OCI-M2 (cell line): ENCODE measurements around the gene NEK10.

Experiments used
- DNase-seq: peaks from one replicate; lab custom pipeline; 2025; ENCODE audit not compliant: unreplicated experiment; lab: John Stamatoyannopoulos, UW

The NEK10 gene

DNA sequence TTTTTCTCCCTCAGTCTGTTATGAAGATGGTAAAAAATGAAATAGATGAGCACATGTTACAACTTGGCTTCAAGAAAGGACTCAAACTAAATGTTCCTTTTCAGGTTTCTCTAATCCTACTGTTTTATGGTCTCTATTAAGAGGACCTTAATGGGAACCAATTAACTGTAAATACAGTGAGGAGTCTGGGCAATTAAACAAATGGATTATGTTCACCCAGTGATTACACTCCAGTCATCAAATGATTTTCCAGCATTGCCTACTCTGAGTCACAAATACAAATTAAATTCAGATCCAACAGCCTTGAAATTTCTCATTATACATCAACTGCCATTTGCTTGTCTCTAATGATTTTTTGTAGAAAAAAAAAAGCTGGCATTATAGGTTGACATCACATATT lies 129.2 kb downstream of the NEK10 start:
- no peak for DNase-seq

DNA sequence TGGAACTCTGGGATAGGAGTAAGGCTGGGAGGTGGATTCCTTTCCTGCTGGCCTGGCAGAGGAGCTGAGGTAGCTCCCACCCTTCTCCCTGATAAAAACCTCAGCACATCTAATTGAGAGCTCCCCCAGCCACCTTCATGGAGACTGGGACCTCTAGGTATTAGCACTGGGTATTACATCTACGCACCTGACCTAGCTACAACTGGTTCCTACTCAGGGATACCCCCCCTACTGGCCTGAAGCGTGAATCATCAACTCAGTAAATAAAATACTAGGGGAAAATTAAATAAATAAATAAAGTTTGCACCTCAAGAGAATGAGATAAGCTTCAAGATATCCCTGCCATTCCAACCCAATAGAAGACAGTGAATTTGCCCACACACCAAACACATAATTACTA lies 140.4 kb downstream of the NEK10 start:
- DNase-seq, result no peak

DNA sequence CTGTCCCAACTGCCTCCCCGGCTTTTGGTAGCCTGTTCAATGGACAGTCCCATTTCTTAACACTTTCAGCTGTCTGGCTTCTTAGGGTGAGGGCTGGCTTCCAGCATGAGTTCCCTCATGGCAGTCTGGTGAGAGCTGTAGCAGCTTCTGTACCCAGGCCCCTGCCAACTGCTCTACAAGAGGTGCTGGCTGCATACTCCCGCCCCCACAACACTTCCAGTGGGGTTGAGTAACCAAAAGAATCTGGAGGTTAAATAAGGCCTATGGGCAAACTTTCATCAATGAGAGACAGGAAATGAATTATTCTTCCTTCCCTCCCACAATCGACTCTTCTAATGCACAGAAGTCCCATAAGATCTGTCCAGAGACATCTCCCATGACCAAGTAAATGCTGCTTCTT lies 145.0 kb downstream of the NEK10 start:
- no peak for DNase-seq

DNA sequence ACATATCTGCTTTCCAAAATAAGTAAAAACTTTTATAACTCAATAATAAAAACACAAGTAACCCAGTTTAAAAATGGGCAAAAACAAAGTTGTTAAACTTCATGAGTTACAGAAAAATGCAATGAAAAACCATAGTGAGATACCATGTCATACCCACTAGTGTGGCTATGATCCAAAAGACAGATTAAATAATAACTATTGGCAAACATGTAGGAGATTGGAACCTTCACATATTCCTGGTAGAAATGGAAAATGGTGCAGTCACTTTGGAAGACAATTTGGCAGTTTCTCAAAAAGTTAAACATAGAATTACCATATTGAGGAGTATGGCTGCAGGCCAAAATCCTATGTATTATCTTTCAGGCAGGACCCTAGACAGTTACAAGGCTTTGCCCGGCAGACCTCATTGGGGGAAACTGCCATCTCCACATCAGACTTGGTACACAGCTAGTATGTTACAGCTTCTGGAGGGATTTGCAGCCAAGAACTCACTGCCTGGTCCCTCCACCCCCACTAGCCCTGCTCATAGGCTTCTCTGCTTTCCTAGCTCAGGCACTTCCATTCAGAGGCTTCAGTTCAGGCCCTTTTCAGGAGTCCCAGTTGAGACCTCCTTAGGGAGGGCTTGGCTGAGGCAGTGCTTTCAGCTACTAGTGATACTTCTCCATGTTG lies 147.8 kb downstream of the NEK10 start:
- no peak for DNase-seq

DNA sequence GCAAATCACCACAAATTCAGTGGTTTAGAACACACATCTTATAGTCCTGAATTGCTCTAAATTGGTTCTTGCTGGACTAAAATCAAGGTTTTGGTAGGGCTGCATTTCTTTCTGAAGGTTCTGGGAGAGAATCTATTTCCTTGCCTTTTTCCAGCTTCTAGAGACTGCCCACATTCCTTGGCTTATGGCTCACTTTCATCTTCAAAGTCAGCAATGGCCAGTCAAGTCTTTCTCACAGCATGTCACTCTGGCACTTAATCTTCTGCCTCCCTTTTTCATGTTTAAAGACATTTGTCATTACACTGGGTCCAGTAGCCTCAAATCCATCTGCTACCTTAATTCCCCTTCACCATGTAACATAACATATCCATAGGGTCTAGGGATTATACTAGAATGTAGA lies 149.0 kb downstream of the NEK10 start:
- DNase-seq, result no peak

DNA sequence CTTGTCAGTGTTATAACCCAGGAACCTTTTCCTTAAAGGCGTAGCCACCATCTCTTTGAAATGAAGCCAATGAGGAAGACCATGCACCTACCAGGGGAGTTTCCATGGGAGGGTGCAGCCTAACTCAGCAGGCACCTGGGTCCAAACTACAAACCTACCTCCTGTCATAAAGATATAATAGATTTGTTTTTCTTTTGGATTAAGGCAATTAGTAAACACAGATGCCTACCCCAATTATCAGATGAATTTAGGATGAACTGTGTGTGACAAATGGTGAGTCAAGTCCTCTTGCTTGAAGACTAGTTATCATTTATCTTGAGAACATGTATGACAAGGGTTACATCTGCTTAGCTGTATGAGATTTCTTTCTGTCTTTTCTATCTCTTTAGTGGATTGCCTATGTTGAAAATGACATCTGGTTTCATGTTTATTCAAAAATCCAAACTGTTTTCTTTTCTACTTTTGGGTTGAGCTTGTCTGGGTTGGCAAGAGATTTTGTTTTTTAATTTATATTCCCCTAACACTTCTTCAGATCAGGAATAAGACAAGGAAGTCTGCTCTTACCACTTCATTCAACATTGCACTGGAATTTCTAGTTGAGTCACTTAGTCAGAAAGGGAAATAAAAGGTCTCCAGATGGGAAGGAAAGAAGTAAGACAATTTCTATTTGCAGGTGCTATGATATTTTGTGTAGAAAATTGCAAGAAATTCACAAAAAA lies 149.9 kb downstream of the NEK10 start:
- DNase-seq, result no peak

DNA sequence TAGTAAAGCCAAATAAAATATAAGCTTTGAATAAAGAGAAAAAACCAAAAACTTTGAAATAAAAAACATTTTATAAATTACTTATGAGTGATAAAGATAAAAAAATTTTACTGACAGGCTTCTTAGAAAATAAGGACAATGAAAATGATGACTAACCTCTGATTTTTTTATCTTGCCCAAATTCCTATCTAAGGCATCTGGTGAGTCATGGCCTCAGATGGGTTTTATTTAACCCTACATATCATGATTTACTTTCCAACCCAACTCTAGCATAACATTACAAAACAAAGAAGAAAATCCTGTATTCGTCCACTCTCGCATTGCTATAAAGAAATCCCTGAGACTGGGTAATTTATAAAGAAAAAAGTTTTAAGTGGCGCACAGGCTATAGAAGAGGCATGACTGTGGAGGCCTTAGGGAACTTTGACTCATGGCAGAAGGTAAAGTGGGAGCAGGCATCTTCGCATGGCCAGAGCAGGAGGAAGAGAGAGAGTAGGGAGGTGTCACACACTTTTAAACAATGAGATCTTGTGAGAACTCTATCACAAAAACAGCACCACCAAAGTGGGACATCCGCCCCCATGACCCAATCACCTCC lies 152.1 kb downstream of the NEK10 start:
- no peak for DNase-seq

DNA sequence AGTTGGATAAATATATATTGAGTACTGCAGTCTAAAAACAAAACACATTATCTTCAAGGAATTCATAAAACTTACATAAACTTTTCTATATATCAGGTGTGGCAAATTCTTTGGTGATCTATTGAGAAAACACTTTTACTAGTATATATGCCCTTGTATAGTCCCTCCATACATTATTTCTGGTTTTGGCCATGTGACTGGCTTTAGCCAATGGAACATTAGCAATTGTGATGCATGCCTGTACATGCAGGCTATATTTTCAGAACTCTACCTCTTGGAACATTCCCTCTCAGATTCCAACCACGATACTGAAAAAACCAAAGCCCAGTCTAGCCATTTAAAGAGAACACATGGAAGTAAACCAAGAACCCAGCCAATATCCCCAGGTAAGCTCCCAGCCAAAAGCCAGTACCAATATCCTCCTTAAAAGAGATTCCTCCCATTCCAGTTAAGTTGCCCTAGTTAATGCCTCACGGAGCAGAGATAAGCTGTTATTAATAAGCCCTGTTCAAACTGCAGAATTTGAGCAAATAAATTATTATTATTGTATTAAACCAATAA lies 152.8 kb downstream of the NEK10 start:
- no peak for DNase-seq

DNA sequence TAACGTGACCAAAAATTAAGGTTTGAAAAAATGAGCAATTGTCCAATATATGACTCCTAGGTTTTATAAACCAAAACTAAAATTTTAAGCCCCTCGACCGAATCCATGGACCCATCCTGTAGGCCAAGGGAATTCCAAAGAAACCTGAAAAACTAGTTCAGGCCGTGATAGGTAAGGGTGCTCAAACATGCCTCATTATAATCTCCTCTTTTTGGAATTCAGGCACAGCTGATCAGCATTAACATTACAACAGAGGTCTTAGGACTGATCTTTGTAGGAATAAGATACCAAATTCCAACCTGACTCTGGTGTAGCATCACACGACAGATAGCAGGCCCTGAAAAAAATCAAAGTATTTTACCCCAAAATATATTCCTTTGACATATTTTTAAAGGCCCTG lies 155.7 kb downstream of the NEK10 start:
- DNase-seq, result no peak

DNA sequence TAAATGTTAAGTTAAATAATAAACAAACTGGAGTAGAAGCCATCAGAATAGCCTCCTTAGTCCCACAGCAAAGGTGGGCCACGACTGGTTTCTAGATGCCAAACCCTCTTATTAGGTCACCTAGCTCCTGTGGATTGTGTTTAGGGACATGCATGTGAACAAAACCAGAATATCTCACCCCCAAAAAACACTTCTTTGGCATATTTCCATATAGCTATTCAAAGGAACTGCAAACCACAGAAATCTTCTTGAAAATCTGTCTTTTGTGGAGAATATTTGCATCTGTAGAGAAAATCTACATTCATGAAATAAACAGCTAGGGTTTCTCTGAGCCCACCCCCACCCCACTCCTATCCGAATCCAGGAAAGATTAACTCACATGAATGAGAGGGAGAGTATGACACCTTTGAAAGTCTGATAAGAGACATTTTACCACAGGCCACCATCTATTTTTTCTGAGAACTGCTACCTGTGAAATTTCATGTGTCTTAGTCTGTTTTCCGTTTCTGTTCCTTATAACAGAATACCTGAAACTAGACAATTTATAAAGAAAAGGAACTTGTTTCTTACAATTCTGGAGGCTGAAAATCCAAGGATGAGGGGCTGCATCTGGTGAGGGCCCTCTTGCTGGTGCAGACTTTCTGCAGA lies 159.4 kb downstream of the NEK10 start:
- DNase-seq, result no peak

DNA sequence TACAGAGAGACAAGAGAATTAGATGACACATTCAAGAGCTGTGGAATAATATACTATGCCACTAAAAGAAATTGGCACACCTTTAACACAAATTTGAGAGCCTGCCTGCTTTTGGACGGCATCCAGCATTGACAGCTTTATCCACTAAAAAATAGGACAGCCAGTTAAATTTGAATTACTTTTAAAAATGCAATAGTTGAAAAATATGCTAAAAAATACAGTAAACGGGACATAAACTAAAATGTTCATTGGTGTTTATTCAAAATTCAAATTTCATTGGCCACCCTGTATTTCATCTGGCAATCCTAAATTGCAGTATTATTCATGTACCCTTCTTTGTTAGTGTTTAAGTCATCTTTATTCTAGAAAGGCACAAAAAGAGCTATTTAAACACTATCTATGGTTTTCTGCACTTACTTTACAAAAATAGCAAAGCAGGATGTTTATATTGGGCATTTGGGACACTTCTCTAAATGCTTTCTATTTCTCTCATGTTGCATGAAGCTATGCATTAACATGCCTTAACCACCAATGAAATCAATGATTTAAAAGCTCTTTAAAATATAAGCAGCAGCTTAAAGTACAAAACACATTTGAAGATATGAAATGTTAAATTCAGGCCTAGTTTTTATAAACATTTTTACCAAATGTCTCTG lies 160.1 kb downstream of the NEK10 start:
- no peak for DNase-seq

DNA sequence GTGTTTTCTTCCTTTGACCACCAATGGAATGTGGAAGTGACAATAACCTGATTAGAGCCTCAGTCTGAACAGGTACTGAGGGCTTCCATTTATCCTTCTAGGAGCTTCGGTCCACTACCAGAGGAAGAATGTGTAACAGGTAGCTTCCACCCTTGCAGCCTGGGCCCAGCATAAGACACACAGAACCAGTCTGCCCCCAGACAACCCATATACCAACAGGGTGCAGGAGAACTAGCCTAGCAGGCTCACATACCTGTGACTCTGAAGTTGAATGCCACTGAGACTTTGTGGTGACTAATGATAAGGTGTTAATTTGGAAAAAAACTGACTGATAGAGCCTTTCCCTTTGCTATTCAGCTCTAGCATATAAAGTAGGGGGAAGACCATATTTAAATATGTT lies 166.2 kb downstream of the NEK10 start:
- no peak for DNase-seq

DNA sequence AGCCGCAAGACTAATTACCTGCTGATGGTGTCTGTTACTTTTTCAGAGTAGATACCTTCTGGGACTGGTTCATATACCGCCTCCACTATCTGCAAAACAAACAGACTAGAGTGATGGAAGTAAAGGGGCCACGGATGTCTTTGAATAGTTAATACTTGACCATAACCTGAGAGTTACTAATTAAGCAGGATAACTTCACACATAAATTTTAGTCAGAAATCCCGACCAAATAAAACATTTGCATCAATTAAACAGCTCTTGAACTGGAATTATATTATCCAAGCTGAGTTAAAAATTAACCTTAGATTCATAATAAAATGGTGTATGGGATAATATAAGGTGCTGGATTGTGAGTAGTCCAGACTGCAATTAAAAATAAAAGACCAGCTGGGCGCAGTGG lies 167.7 kb downstream of the NEK10 start:
- no peak for DNase-seq

DNA sequence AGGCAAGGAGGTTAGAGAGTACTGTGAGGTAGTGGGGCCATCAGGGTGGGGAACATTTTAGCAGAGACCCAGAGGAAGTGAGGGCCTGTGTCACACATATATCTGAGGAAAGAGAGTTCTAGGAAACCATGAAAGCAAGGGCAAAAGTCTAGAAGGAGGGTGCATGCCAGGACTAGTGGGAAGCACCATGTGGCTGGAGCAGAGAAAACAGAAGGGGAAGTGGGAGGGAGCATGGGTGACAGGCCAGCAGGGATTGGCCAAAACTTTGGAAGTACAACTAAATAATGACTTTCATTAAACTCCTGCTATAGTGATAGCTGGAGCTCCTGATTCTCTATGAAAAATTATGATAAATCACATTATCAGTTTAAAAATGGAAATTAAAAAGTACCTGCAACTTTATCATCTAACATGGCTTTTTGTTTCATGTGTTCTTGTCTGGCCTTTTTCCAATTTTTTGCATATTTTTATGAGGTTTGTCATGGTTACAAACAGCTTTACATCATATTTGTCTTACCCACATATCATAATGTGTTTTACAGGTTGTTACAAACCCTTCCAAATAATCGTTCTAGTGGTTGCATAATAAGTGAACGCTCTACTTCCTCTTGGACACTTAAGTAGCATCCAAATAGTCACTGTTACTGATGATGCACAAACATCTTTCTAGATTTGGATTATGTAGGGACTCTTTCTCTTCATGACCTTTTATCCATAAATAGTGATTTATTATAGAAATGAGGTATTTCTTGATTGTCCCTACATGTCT lies 168.3 kb downstream of the NEK10 start:
- DNase-seq, result no peak

DNA sequence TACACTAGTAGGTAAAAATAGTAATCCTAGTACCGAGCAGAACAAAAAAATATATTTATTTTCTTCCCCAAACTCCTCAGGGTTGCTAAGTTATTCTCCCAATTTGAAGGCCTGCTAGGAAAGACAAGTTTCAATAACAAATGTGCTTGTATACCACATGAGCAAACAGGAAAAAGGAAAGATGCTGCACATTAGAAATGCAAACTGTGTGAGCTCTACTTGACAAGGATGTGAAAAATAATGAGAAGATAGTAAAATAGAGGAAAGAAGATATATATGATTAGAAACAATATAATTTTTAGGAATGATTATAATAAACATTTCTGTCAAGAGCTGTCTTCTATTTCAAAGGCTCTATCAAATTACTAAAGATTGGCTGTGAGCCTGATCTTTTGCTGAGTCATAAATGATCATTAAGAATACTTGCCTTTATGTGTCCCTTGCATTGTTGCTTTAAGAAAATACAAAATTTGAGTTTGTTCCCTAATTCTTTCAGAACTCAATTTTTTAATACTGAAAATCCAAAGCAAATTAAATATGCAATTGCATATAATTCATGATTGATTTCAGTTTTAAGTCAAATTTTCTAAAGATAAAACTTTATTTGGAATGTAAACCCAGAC lies 174.2 kb downstream of the NEK10 start:
- no peak for DNase-seq

DNA sequence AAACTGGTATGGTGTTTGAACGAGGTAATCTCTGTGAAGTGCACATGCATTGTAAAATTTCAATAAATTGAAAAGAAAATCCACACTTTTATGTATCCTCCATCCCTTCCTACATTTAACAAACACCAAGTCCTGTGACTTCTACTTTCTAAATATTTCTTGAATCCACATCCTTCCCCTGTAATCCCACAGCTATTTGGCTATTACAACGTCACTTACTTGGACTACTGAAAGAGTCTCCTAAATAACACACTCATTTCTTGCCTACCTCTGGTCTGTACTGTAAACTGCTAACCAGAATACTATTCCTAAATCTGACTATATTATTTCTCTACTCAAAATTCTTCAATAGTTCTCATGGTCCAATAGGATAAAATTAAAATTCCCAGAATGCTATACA lies 176.1 kb downstream of the NEK10 start:
- DNase-seq, result no peak

DNA sequence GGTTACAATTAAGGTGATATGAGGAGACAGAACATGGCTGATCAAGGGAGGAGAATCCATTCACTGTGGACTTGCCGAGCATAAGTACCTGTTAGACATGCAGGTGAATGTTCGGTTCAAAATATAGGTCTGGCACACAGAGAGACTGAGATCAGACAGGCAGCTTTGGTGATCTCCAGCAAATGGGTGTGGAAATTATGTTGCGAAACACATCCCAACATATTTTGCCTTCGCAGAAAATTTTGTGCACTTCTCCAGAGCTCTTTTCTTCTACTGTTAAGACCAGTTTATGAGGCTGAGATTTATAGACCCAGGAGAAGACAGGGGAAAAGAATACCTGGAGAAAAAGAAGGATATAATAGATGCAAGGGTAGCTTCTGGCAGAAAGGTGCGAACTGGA lies 183.2 kb downstream of the NEK10 start:
- DNase-seq, result no peak

DNA sequence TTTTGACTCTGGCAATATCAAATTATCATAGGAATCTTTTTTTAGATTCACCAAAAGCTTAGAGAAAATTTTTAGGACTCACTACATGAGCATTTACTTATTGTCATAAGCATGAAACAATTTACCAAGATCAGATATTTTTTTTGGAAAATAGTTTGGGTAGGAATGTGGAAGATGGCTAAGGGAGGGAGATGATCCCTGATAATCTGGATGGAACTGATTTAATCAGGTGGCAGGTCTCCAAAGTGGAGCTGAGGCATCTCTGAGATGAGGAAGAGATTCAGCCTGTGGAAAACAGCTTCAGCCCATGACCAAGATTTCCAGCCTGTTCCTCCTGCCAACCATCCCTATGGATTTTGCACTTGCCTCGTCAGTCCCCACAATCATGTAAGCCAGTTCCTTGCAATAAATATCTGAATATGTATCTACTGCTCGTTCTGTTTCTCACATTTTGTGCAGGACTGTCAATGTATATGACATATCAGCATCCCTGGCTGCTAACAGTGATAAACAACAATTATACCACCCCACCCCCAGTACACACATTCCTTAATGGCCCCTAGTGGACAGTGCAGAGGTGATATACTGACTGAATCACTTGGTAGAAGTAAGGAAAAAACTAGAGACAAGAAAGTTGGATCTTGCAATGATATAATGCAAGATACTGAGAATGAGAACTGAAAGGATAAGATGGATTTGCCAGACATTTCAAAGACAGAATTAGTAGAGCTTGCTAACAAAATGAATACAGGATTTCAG lies 183.8 kb downstream of the NEK10 start:
- DNase-seq, result no peak

DNA sequence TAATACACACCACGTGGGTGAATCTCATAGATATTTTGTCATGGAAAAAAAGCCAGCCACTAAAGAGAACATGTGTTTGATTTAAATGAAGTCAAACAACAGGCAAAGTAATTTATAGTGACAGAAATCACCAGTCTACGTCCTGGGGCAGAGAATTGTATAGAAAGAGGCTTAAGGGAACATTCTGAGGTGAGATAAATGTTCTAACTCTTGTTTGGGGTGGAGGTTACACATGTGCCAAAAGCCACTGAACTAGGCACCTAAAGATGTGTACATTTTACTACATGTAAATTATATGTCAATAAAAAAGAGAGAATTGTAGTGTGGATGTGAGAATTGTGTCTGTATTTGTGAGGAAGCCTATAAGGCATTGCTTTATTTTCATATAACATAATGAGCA lies 184.9 kb downstream of the NEK10 start:
- DNase-seq, result no peak
